GM12864 (cell line): ENCODE measurements around the gene SCGB1D1.

ENCODE experiments used
- DNase-seq: peaks from one replicate; pipeline ENCODE4 v3.0.0-alpha.2; 2011; ENCODE audit warnings: low read depth
- H3K4me3 ChIP-seq: 2 replicates; pipeline ENCODE4 v1.5.1; 2011; ENCODE audit warnings: mild to moderate bottlenecking, low read depth, low read length, control low read depth
- TF ChIP-seq, protein P1 (sequence below): IDR thresholded peaks from 2 replicates; pipeline ENCODE4 v1.5.1; 2011; ENCODE audit warnings: low read depth, mild to moderate bottlenecking, moderate library complexity, low read length, control low read depth, inconsistent platforms; ENCODE audit errors: missing control alignments

The SCGB1D1 gene

DNA sequence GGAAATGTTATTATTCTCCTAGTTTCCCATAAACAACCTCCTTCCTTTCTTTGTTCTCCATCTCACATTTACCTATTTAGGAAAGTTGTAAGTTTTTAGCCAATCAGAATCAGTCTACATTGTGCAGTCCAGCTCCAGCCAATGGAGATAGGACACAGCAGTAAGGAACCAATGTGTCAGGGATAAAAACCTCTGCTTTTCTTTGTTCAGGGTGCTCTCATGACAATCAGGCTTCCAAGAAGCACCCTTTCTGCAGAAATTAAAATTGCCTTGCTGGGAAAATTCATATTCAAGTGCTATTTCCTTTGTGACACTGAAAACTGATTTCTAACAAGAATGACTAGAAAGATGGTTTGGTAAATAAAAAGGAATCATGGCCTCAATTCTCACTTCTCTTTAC is 33.1 kb downstream of the SCGB1D1 start:
- no peak overlapping the region for H3K4me3 ChIP-seq
- TF ChIP-seq, protein P1, sequence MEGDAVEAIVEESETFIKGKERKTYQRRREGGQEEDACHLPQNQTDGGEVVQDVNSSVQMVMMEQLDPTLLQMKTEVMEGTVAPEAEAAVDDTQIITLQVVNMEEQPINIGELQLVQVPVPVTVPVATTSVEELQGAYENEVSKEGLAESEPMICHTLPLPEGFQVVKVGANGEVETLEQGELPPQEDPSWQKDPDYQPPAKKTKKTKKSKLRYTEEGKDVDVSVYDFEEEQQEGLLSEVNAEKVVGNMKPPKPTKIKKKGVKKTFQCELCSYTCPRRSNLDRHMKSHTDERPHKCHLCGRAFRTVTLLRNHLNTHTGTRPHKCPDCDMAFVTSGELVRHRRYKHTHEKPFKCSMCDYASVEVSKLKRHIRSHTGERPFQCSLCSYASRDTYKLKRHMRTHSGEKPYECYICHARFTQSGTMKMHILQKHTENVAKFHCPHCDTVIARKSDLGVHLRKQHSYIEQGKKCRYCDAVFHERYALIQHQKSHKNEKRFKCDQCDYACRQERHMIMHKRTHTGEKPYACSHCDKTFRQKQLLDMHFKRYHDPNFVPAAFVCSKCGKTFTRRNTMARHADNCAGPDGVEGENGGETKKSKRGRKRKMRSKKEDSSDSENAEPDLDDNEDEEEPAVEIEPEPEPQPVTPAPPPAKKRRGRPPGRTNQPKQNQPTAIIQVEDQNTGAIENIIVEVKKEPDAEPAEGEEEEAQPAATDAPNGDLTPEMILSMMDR = no peak
- DNase-seq = no peak

- TF ChIP-seq, protein P1 = peak; percentile 9
- no peak for DNase-seq
- H3K4me3 ChIP-seq = no peak overlapping the region
Observed at GRCh38 chr11:62233730-62234129, 43.7 kb downstream of the SCGB1D1 start.

DNA sequence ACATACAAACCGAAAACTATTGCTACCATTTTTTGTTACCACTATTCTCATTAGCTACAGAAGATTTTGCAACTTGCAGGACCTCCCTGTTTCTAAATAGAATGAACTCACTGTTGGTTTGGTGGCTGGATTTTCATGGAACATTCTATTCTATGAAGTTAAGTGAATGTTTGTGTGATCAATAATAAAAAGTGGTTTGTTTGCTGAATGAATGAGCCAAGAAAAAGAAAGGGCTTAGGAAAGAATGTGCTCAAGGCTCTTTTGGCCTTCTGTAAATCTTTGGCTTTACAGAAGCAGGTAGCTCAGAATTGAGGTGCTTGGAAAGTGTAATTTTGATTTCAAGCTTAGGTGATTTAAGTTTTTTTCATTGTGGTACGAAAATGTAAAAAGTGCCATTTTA is 46.2 kb downstream of the SCGB1D1 start:
- no peak for DNase-seq
- TF ChIP-seq, protein P1 = no peak
- H3K4me3 ChIP-seq = no peak overlapping the region

DNA sequence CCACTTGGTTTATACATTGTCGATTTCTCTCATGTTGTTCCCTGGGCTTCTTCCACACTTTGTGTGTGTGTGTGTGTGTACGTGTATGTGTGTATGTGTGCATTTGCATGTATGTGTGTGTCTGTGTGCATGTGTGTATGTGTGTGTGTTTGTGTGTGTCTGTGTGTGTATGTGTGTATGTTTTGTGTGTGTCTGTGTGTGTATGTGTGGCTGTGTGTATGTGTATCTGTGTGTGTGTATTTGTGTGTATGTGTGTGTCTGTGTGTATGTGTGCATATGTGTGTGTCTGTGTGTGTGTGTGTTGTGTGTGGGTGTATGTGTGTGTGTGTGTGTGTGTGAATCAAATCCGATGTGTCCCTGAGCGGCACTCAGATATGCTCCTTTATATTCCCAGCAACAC is 47.5 kb downstream of the SCGB1D1 start:
- no peak overlapping the region for H3K4me3 ChIP-seq
- TF ChIP-seq, protein P1 = no peak
- no peak for DNase-seq

- no peak overlapping the region for H3K4me3 ChIP-seq
- TF ChIP-seq, protein P1 = no peak
- DNase-seq = no peak
Observed at GRCh38 chr11:62238151-62238550, 48.1 kb downstream of the SCGB1D1 start.

GRCh38 chr11:62241095-62241494 is 51.1 kb downstream of the SCGB1D1 start:
- TF ChIP-seq, protein P1 = no peak
- H3K4me3 ChIP-seq = no peak overlapping the region
- DNase-seq = no peak

DNA sequence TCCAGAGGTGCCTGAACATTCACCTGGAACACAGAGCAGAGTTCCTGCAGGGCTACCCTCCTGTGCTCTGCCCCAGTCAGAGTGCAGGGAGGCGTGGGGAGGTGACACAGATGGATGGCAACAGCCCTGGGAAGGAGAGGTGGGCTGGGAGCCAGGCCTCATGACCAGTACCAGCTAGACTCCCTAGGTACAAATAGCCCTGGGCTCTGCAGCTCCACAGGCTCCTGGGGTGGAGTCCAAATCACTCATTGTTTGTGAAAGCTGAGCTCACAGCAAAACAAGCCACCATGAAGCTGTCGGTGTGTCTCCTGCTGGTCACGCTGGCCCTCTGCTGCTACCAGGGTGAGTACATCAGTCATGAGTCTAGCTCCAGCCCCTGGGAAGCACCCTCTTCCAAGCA is 52.0 kb downstream of the SCGB1D1 start, which contains the start of gene SCGB1D2:
TSS of gene SCGB1D2 (plus strand) at position 219 of the 400 bp plus-strand sequence. CDS start at position 288, 69 bp downstream.
- TF ChIP-seq, protein P1 = no peak
- H3K4me3 ChIP-seq = no peak within 1 kb of the TSS
- DNase-seq = no peak
